ENCODE measurements around the gene FGB. TPM values are rescaled to one million over a fixed set of nuclear protein-coding genes. Genes with fewer than 3 reads are reported as not detected.
"Not testable (repeated sequence)": the region's sequence is repeated elsewhere in the genome, so short reads cannot be mapped to it uniquely, and the experiment has no call there.

FGB gene
- total RNA-seq, 1 donor from 2014 or later: 0.31 TPM

DNA sequence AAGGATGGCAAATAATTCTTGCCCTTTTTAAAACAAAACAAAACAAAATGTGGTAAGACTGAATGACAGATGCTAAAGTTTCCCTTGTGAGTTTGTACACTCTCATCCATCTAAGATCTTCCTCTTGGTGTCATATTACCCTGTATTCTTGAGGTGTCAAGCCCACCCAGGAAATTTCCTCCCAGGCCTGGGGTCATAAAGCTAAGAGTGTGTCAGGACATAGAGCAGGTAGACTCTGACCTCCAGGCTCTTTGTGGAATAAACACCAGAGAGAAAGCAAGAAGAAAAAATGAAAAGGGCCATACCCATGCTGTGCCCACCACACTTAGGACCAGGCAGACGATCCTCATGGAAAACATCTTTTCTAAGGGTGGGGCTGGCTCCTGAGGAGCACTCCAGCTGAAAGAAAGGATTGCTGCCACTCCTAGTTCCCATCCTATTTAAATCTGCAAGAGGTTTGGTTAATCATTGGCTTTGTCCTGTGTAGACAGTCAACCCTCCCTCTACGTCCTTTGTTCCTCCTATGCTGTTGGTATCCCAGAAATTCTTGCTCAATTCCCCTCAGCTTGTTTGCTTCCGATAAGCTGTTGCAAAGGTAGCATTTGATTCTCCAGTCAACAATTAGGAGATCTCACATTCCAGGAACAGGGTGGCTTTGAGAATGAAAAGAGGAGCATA, 27.7 kb downstream of the FGB start, which contains the start of gene FGA:
Gene FGA (minus strand): TSS at position 414 of the 678 bp plus-strand sequence. CDS start 55 bp downstream, at position 359.
- Mint-ChIP-seq H3K36me3 (no peaks in the 10 kb centered on the region), H3K9me3 (no peaks in the 10 kb centered on the region), H3K27ac (no peak within 1 kb of the TSS), H3K4me1 (peaks cover 8% of the 10 kb centered on the region), H3K4me3 (no peak within 1 kb of the TSS), H3K27me3 (ENCODE audit: low read depth) (peaks cover 38% of the 10 kb centered on the region)
- TF ChIP-seq, protein P1, sequence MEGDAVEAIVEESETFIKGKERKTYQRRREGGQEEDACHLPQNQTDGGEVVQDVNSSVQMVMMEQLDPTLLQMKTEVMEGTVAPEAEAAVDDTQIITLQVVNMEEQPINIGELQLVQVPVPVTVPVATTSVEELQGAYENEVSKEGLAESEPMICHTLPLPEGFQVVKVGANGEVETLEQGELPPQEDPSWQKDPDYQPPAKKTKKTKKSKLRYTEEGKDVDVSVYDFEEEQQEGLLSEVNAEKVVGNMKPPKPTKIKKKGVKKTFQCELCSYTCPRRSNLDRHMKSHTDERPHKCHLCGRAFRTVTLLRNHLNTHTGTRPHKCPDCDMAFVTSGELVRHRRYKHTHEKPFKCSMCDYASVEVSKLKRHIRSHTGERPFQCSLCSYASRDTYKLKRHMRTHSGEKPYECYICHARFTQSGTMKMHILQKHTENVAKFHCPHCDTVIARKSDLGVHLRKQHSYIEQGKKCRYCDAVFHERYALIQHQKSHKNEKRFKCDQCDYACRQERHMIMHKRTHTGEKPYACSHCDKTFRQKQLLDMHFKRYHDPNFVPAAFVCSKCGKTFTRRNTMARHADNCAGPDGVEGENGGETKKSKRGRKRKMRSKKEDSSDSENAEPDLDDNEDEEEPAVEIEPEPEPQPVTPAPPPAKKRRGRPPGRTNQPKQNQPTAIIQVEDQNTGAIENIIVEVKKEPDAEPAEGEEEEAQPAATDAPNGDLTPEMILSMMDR (IDR thresholded peaks at IDR 0.05; ENCODE audit: unreplicated experiment): no peak
- DNase-seq (ENCODE audit: low spot score in 2 of 2, unreplicated experiment in 2 of 2): no peak

DNA sequence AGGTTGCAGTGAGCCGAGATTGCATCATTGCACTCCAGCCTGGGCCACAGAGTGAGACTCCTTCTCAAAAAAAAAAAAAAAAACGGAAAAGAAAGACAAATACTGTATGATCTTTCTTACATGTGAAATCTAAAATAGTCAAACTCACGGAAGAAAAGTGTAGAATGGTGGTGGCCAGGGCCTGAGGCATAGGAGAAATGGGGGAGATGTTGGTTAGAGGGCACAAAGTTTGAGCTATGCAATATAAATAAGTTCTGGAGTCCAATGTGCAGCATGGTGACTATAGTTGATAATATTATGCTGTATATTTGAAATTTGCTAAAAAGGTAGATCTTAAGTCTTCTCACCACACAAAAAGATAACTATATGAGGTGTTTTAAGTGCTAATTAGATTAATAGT, 29.1 kb downstream of the FGB start:
- Mint-ChIP-seq H3K9me3 (no peaks in the 10 kb centered on the region), H3K27ac (no peak overlapping the region), H3K27me3 (ENCODE audit: low read depth) (peaks cover 32% of the 10 kb centered on the region), H3K4me1 (peaks cover 16% of the 10 kb centered on the region), H3K36me3 (no peaks in the 10 kb centered on the region), H3K4me3 (no peak overlapping the region)
- no peak for DNase-seq (ENCODE audit: low spot score in 2 of 2, unreplicated experiment in 2 of 2)
- TF ChIP-seq, protein P1 (IDR thresholded peaks at IDR 0.05; ENCODE audit: unreplicated experiment): no peak

DNA sequence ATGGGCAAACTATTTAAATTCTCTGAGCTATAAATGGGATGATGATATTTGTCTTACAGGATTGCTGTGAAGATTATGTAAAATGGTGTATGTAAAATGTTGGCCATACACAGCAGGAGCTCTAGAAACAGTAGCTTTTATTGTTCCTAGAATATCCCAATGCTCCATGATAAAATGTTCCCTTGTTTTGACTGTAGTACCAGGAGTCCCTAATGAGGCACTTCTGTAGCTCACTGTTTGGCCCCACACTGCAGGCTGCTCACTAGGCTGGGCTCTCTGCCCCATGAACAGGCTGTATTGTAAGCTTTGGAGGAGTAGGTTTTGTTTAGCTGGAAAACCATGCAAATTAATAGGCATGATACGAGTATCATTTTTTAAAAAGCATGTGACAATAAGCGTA, 31.1 kb downstream of the FGB start:
- DNase-seq (ENCODE audit: low spot score in 2 of 2, unreplicated experiment in 2 of 2): no peak
- Mint-ChIP-seq H3K4me3 (no peak overlapping the region), H3K27me3 (ENCODE audit: low read depth) (peaks cover 22% of the 10 kb centered on the region), H3K4me1 (peaks cover 24% of the 10 kb centered on the region), H3K36me3 (no peaks in the 10 kb centered on the region), H3K27ac (no peak overlapping the region), H3K9me3 (no peaks in the 10 kb centered on the region)
- TF ChIP-seq, protein P1 (IDR thresholded peaks at IDR 0.05; ENCODE audit: unreplicated experiment): no peak

DNA sequence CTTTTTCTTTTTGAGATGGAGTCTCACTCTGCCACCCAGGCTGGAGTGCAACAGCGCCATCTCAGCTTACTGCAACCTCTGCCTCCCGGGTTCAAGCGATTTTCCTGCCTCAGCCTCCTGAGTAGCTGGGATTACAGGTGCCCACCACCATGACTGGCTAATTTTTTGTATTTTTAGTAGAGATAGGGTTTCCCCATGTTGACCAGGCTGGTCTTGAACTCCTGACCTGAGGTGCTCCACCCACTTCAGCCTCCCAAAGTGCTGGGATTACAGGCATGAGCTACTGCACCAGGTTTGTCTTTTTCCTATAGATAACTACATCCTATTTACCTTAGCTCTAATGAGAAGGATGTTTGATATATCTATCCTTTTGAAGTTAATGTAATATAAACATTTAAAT, 31.5 kb downstream of the FGB start:
- H3K4me3 Mint-ChIP-seq; DNase-seq (ENCODE audit: low spot score in 2 of 2, unreplicated experiment in 2 of 2); H3K27ac Mint-ChIP-seq; H3K36me3 Mint-ChIP-seq; H3K9me3 Mint-ChIP-seq: not testable (repeated sequence)
- H3K27me3 Mint-ChIP-seq (ENCODE audit: low read depth): peaks cover 21% of the 10 kb centered on the region
- peaks cover 23% of the 10 kb centered on the region for H3K4me1 Mint-ChIP-seq

DNA sequence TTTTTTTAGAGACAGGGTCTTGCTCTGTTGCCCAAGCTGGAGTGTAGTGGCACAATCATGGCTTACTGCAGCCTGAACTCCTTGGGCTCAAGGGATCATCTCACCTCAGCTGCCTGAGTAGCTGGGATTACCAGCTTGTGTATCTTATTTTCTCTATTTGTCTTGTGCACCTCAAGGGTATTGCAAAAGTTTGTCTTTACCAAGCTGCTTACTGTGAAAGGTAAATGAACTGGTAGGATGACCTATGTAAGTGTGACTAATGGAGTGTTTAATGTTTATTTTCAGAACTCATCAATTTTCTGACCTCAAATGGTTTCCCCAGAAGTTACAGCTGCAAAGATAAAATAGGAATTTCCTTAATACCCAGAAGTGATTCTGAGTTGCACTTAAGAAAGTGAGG, 33.0 kb downstream of the FGB start:
- DNase-seq (ENCODE audit: low spot score in 2 of 2, unreplicated experiment in 2 of 2): no peak
- peaks cover 14% of the 10 kb centered on the region for H3K27me3 Mint-ChIP-seq (ENCODE audit: low read depth)
- H3K9me3 Mint-ChIP-seq: no peaks in the 10 kb centered on the region
- no peaks in the 10 kb centered on the region for H3K36me3 Mint-ChIP-seq
- TF ChIP-seq, protein P1 (IDR thresholded peaks at IDR 0.05; ENCODE audit: unreplicated experiment): no peak
- H3K27ac Mint-ChIP-seq: no peak overlapping the region
- no peak overlapping the region for H3K4me3 Mint-ChIP-seq
- H3K4me1 Mint-ChIP-seq: peaks cover 22% of the 10 kb centered on the region

DNA sequence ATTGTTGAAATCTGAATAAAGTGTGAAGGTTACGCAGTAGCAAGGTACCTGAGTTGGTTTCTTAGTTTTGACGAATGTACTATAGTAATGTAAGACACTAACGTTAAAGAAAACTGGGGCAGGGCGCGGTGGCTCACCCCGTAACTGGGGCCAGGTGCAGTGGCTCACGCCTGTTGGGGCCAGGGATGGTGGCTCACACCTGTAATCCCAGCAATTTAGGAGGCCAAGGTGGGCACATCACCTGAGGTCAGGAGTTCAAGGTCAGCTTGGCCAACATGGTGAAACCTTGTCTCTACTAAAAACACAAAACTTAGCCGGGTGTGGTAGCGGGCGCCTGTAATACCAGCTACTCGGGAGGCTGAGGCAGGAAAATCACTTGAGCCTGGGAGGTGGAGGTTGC, 34.5 kb downstream of the FGB start:
- H3K36me3 Mint-ChIP-seq; H3K27ac Mint-ChIP-seq; H3K9me3 Mint-ChIP-seq; H3K4me3 Mint-ChIP-seq; DNase-seq (ENCODE audit: low spot score in 2 of 2, unreplicated experiment in 2 of 2): not testable (repeated sequence)
- peaks cover 15% of the 10 kb centered on the region for H3K27me3 Mint-ChIP-seq (ENCODE audit: low read depth)
- peaks cover 30% of the 10 kb centered on the region for H3K4me1 Mint-ChIP-seq
